Measurements from ENCODE around the gene IL18RAP. TPM values are rescaled to one million over a fixed set of nuclear protein-coding genes. Genes with fewer than 3 reads are reported as not detected.

Gene IL18RAP
- total and polyA plus RNA-seq, 4 donors, result 1.00 to 34.0 (median 7.5) TPM

GRCh38 chr2:102478686-102479470 lies 55.9 kb downstream of the IL18RAP start:
- 90 to 92% methylated on average over 36 of the region's 36 CpGs for WGBS, 2 donors
- Histone ChIP-seq H3K27ac (ENCODE audit: low read depth in 1 of 2, low read length in 1 of 2) (no peak overlapping the region), H3K9ac (ENCODE audit: insufficient read depth in 1 of 2, low read length in 2 of 2) (no peak overlapping the region), H3K4me1 (ENCODE audit: control insufficient read depth in 5 of 5, insufficient read depth in 5 of 5, low read length in 5 of 5) (no peaks in the 10 kb centered on the region), H3K27me3 (ENCODE audit: control insufficient read depth in 3 of 3, insufficient read depth in 3 of 3, low read length in 2 of 3) (peaks cover 0 to 2% (median 2%) of the 10 kb centered on the region in 3 donors), H3K4me3 (no peak overlapping the region), H3K36me3 (ENCODE audit: control insufficient read depth in 4 of 4, insufficient read depth in 4 of 4, low read length in 4 of 4) (no peaks in the 10 kb centered on the region), H3K9me3 (ENCODE audit: control insufficient read depth in 4 of 4, insufficient read depth in 3 of 4, low read length in 3 of 4) (no peaks in the 10 kb centered on the region)
- ATAC-seq (ENCODE audit: insufficient read depth, low FRiP score) (no peak), DNase-seq (no peak)
- TF ChIP-seq CTCF (IDR thresholded peaks at IDR 0.05; ENCODE audit: control extremely low read depth, extremely low read depth), result no peak

- ATAC-seq (ENCODE audit: insufficient read depth, low FRiP score), result no peak
- no peak overlapping the region for H3K27ac ChIP-seq (ENCODE audit: low read depth in 1 of 2, low read length in 1 of 2)
- H3K4me1 ChIP-seq (ENCODE audit: control insufficient read depth in 5 of 5, insufficient read depth in 5 of 5, low read length in 5 of 5), result no peaks in the 10 kb centered on the region
- H3K9me3 ChIP-seq (ENCODE audit: control insufficient read depth in 4 of 4, insufficient read depth in 3 of 4, low read length in 3 of 4), result no peaks in the 10 kb centered on the region
- no peaks in the 10 kb centered on the region for H3K27me3 ChIP-seq (ENCODE audit: control insufficient read depth in 3 of 3, insufficient read depth in 3 of 3, low read length in 2 of 3)
- 64 to 74% methylated on average over 11 of the region's 11 CpGs for WGBS, 2 donors
- TF ChIP-seq CTCF (IDR thresholded peaks at IDR 0.05; ENCODE audit: control extremely low read depth, extremely low read depth), result no peak
- DNase-seq, result no peak
- H3K36me3 ChIP-seq (ENCODE audit: control insufficient read depth in 4 of 4, insufficient read depth in 4 of 4, low read length in 4 of 4), result no peaks in the 10 kb centered on the region
- H3K4me3 ChIP-seq, result no peak overlapping the region
- H3K9ac ChIP-seq (ENCODE audit: insufficient read depth in 1 of 2, low read length in 2 of 2), result no peak overlapping the region
Observed at GRCh38 chr2:102480285-102481195, 57.6 kb downstream of the IL18RAP start.

- no peaks in the 10 kb centered on the region for H3K27me3 ChIP-seq (ENCODE audit: control insufficient read depth in 3 of 3, insufficient read depth in 3 of 3, low read length in 2 of 3)
- no peak overlapping the region for H3K9ac ChIP-seq (ENCODE audit: insufficient read depth in 1 of 2, low read length in 2 of 2)
- H3K36me3 ChIP-seq (ENCODE audit: control insufficient read depth in 4 of 4, insufficient read depth in 4 of 4, low read length in 4 of 4), result no peaks in the 10 kb centered on the region
- no peaks in the 10 kb centered on the region for H3K9me3 ChIP-seq (ENCODE audit: control insufficient read depth in 4 of 4, insufficient read depth in 3 of 4, low read length in 3 of 4)
- DNase-seq, result no peak
- TF ChIP-seq CTCF (IDR thresholded peaks at IDR 0.05; ENCODE audit: control extremely low read depth, extremely low read depth), result no peak
- H3K27ac ChIP-seq (ENCODE audit: low read depth in 1 of 2, low read length in 1 of 2), result no peak overlapping the region
- WGBS, 2 donors, result 81 to 84% methylated on average over 7 of the region's 7 CpGs
- H3K4me3 ChIP-seq, result no peak overlapping the region
- no peaks in the 10 kb centered on the region for H3K4me1 ChIP-seq (ENCODE audit: control insufficient read depth in 5 of 5, insufficient read depth in 5 of 5, low read length in 5 of 5)
- no peak for ATAC-seq (ENCODE audit: insufficient read depth, low FRiP score)
Observed at GRCh38 chr2:102481931-102482330, 59.0 kb downstream of the IL18RAP start.
